Amygdala (tissue), 56 donors: ENCODE measurements around the gene NBAS.
"Not testable (repeated sequence)": the region's sequence is repeated elsewhere in the genome, so short reads cannot be mapped to it uniquely, and the experiment has no call there.

Source experiments
- DNase-seq, 56 donors: peaks; one replicate each; lab custom pipeline; 2025; lab: John Stamatoyannopoulos, UW

Gene NBAS

GRCh38 chr2:15432642-15433256, 128.4 kb downstream of the NBAS start:
- no peak for DNase-seq

- DNase-seq: no peak
Observed at GRCh38 chr2:15429032-15429431, 132.1 kb downstream of the NBAS start.

GRCh38 chr2:15427987-15428386, 133.1 kb downstream of the NBAS start:
- DNase-seq: no peak

- no peak for DNase-seq
Observed at GRCh38 chr2:15426606-15427005, 134.5 kb downstream of the NBAS start.

GRCh38 chr2:15425712-15426111, 135.4 kb downstream of the NBAS start:
- no peak for DNase-seq

- DNase-seq: no peak
Observed at GRCh38 chr2:15421753-15422152, 139.4 kb downstream of the NBAS start.

- DNase-seq: no peak
Observed at GRCh38 chr2:15415748-15416147, 145.4 kb downstream of the NBAS start.

- no peak for DNase-seq
Observed at GRCh38 chr2:15412779-15413178, 148.4 kb downstream of the NBAS start.

GRCh38 chr2:15412309-15412708, 148.8 kb downstream of the NBAS start:
- no peak for DNase-seq

- DNase-seq: no peak
Observed at GRCh38 chr2:15410884-15411283, 150.2 kb downstream of the NBAS start.

- DNase-seq: no peak
Observed at GRCh38 chr2:15408759-15409158, 152.4 kb downstream of the NBAS start.

- DNase-seq: no peak
Observed at GRCh38 chr2:15407666-15408065, 153.5 kb downstream of the NBAS start.

GRCh38 chr2:15404511-15404910, 156.6 kb downstream of the NBAS start:
- DNase-seq: not testable (repeated sequence)

- no peak for DNase-seq
Observed at GRCh38 chr2:15400240-15400826, 160.8 kb downstream of the NBAS start.

- DNase-seq: no peak
Observed at GRCh38 chr2:15399241-15399640, 161.9 kb downstream of the NBAS start.

GRCh38 chr2:15391751-15392150, 169.4 kb downstream of the NBAS start:
- no peak for DNase-seq

GRCh38 chr2:15389895-15390294, 171.2 kb downstream of the NBAS start:
- DNase-seq: no peak

- DNase-seq: no peak
Observed at GRCh38 chr2:15389326-15389700, 171.8 kb downstream of the NBAS start.

- no peak for DNase-seq
Observed at GRCh38 chr2:15388406-15389325, 172.5 kb downstream of the NBAS start.

- DNase-seq: no peak
Observed at GRCh38 chr2:15385184-15385583, 175.9 kb downstream of the NBAS start.

GRCh38 chr2:15383695-15384350, 177.3 kb downstream of the NBAS start:
- no peak for DNase-seq
